Measurements from ENCODE around the gene CHD1.
"Not testable (repeated sequence)": the region's sequence is repeated elsewhere in the genome, so short reads cannot be mapped to it uniquely, and the experiment has no call there.

The CHD1 gene

DNA sequence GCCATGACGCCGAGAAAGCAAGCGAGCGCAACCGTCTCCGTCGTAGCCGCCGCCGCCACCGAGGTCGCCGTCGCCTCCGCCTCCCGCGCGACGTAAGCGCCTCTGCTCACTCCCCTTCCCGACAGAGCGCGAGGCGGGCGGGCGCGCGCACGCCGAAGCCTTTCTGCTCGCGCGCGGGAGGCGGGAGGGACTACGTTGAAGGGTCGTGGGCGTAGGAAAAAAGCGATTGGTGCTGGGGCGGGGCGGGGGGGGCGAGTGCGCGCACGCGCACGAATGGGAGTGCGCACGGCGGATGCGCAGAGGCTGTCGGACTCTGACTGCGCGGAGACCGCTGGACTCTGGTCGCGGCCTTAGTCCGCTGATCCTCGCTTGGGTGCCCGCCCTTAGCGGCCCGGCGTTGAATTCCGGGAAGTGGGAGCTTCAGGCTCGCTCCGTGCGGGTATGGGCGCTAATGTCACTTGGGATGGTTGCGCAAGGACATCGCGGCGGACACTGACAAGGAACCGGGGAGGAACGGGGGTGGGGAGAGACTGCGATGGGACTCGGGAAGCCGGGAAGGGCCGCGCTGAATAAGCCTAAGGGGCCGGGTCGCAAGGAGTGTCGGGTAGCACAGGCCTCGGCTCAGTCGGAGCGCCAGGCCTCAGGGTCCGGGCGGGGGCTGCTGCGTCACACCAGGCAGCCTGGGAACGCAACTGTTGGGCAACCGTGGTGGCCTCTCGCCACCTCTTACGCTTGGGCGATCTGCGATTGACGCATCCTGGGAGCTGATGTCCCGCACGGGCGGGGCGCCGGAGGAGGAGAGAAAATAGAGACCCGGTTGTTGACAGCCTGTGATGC lies at the start of gene CHD1:
Gene CHD1, minus strand, starts transcription at position 135 of the 837 bp plus-strand sequence. CDS start 2,621 bp downstream, outside the sequence.
- DNase-seq: peak; percentile 88 to 97

DNA sequence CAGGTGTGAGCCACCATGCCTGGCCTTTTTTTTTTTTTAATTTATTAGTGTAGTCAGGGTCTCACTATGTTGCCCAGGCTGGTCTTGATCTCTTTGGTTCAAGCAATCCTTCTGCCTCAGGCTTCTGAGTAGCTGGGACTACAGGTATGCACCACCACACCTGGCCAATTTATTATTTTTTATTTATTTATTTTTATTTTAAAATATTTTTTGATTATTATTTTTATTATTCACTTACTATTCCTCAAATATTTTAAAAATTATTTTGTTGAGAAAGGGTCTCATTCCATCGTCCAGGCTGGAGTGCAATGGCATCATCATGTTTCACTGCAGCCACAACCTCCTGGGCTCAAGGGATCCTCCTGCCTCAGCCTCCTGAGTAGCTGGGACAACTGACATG lies 49.7 kb upstream of the CHD1 start:
- no peak for DNase-seq

- no peak for DNase-seq
Observed at GRCh38 chr5:98977723-98978122, 48.9 kb upstream of the CHD1 start.

GRCh38 chr5:98975682-98976407 lies 47.0 kb upstream of the CHD1 start:
- DNase-seq: no peak

GRCh38 chr5:98975223-98975622 lies 46.4 kb upstream of the CHD1 start:
- DNase-seq: no peak

DNA sequence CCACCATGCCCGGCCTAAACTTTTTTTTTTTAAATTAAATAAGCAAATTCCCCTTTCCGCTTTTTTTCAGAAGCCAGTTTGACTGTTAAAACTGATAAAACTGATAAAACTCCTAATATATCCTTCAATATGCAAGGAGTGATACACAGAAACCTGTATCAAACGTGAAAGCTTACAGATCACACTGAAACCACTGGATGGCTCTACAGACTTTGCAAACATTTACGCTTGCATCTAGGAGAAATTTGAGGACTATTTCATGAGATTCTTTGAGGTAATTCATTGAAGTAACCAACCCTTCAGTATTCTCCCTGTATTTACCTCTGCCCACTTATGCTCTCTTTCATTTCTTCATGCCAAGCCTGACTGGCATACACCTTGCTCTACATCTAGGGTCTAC lies 40.6 kb upstream of the CHD1 start:
- no peak for DNase-seq

GRCh38 chr5:98968056-98968564 lies 39.3 kb upstream of the CHD1 start:
- DNase-seq: no peak

- no peak for DNase-seq
Observed at GRCh38 chr5:98965226-98965625, 36.4 kb upstream of the CHD1 start.

- no peak for DNase-seq
Observed at GRCh38 chr5:98964621-98965020, 35.8 kb upstream of the CHD1 start.

GRCh38 chr5:98963019-98963418 lies 34.2 kb upstream of the CHD1 start:
- DNase-seq: no peak

- DNase-seq: no peak
Observed at GRCh38 chr5:98962587-98962986, 33.8 kb upstream of the CHD1 start.

GRCh38 chr5:98961665-98962344 lies 33.0 kb upstream of the CHD1 start:
- DNase-seq: no peak

- no peak for DNase-seq
Observed at GRCh38 chr5:98957307-98957706, 28.5 kb upstream of the CHD1 start.

DNA sequence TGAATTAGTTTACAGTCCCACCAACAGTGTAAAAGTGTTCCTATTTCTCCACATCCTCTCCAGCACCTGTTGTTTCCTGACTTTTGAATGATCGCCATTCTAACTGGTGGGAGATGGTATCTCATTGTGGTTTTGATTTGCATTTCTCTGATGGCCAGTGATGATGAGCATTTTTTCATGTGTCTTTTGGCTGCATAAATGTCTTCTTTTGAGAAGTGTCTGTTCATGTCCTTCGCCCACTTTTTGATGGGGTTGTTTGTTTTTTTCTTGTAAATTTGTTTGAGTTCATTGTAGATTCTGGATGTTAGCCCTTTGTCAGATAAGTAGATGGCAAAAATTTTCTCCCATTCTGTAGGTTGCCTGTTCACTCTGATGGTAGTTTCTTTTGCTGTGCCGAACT lies 27.1 kb upstream of the CHD1 start:
- not testable (repeated sequence) for DNase-seq

DNA sequence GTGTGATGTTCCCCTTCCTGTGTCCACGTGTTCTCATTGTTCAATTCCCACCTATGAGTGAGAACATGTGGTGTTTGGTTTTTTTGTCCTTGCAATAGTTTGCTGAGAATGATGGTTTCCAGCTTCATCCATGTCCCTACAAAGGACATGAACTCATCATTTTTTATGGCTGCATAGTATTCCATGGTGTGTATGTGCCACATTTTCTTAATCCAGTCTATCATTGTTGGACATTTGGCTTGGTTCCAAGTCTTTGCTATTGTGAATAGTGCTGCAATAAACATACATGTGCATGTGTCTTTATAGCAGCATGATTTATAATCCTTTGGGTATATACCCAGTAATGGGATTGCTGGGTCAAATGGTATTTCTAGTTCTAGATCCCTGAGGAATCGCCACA lies 26.7 kb upstream of the CHD1 start:
- not testable (repeated sequence) for DNase-seq

DNA sequence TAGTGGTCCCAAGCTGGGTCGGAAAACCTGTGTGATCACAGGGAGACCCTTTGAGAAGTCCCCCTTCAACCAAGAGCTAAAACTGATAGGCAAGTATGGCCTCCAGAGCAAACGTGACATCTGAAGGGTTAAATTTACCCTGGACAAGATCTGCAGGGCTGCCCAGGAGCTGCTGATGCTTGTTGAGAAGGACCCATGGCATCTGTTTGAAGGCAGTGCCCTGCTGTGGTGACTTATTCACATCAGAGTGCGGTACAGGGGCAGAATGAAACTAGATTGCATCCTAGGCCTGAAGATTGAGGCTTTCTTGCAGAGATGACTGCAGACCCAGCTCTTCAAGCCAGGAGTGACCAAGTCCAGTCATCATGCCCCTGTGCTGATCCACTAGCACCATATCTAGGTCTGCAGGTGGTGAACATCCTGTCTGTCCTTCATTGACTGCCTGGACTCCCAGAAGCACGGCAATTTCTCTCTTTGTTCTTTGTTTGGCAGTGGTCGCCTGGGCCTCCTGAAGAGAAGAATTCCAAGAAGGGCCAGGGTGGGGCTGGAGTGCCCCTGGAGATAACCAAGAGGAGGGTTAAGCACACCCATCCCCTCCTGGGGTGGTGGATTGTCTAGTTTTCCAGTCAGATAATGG lies 25.7 kb upstream of the CHD1 start:
- no peak for DNase-seq

- DNase-seq: no peak
Observed at GRCh38 chr5:98942847-98943246, 14.0 kb upstream of the CHD1 start.

DNA sequence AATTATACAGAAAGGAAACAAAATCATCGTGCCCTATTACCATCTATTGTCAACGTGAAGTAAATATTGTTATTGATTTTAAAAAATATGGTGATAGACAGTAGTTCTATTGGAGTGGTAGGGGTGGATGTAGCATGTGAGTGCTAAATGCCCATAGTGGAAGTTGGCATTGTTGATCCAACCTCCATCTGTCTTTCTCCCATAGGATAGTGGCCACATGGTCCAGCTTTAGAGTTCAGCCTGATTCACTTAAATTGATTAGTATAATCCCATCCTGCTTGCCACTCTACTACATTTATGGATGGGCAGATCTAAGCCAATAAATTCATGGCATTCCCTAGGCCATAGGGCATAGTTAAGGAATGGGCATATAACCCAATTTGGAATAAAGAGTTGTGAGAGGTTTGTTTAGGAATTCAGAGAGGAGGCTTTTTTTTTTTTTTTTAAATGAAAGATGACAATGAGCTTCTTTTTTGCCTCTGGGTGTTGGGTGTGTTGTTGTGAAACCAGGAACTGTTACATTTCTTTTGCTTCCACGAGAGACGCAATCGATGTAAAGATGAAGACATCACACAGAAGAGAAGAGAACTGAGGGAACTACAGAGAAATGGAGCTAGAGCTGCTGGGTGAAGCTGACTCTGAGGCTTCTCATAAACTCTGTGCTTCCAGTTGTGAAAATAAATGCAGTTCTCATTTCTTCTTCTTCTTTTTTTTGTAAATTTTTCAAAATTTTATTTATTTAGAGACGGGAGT lies 12.5 kb upstream of the CHD1 start:
- peak in 1 of 2 experiments; percentile 54 for DNase-seq

DNA sequence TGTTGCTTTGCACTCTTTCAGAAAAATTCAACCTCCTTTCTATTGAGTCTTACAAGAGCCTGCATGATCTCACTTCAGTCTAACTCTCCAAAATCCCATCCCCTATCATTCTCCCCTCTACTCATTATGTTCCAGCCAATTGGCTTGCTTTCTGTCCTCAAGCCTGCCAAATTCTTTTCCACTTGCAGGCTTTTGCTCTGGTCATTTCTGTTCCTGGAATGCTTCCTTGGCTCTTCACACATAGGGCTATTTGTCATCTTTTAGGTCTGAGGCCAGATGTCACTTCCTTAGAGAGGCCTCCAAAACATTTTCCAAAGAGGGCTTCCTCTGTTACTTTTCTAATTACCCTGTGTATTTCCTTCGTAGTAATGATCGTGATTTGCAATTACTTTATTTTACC lies 11.8 kb upstream of the CHD1 start:
- DNase-seq: peak; percentile 71 to 86

DNA sequence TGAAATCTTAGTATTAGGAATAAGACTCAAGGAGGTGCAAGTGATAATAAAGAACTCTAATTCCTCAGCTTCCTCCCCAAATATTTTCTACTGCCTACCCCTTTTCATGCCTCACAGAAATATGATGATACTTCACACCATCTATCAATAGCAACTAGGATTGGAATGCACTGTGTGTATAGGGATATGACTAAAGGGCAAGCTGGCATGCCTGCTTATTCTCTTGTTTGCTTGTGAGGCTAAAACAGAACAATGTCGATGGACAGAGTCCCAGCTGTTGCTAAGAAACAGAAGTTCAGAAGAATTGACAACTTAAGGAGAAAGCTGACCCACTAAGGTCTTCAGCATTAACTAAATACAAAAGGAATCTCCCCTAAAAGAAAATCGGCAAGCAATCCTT lies 9.7 kb upstream of the CHD1 start:
- no peak for DNase-seq

GRCh38 chr5:98936948-98937715 lies 8.3 kb upstream of the CHD1 start:
- no peak for DNase-seq
